Parathyroid adenoma (tissue), 2 donors: ENCODE measurements around the gene CSKMT.
A peak's percentile ranks its signal among the peaks of the same experiment; 100 is the strongest.
"Not testable (repeated sequence)": the region's sequence is repeated elsewhere in the genome, so short reads cannot be mapped to it uniquely, and the experiment has no call there.

ENCODE experiments used
- H2AFZ ChIP-seq: fragments of 300-600 bp; sonication (generic); one replicate; pipeline ENCODE4 v1.7.0; 2017; ENCODE audit warnings: antibody characterized with exemption, mild to moderate bottlenecking
- H3K27ac ChIP-seq: fragments of 300-600 bp; sonication (generic); one replicate; pipeline ENCODE4 v1.7.0; 2017
- H3K27me3 ChIP-seq: fragments of 300-600 bp; sonication (generic); one replicate; pipeline ENCODE4 v1.7.0; 2017; ENCODE audit warnings: low read length; ENCODE audit not compliant: control insufficient read depth, insufficient read depth
- H3K36me3 ChIP-seq: fragments of 300-600 bp; sonication (generic); one replicate; pipeline ENCODE4 v1.7.0; 2017; ENCODE audit warnings: low read length; ENCODE audit not compliant: control insufficient read depth, insufficient read depth
- H3K4me1 ChIP-seq: fragments of 300-600 bp; sonication (generic); one replicate; pipeline ENCODE4 v1.7.0; 2017; ENCODE audit warnings: control low read depth
- H3K4me2 ChIP-seq: fragments of 300-600 bp; sonication (generic); one replicate; pipeline ENCODE4 v1.7.0; 2017; ENCODE audit warnings: low read length
- H3K4me3 ChIP-seq: fragments of 300-600 bp; sonication (generic); one replicate; pipeline ENCODE4 v1.7.0; 2017; ENCODE audit warnings: low read depth, low read length
- H3K79me2 ChIP-seq: fragments of 300-600 bp; sonication (generic); one replicate; pipeline ENCODE4 v1.7.0; 2017; ENCODE audit warnings: control low read depth
- H3K9ac ChIP-seq: fragments of 300-600 bp; sonication (generic); one replicate; pipeline ENCODE4 v1.7.0; 2017; ENCODE audit warnings: mild to moderate bottlenecking
- H3K9me3 ChIP-seq: fragments of 300-600 bp; sonication (generic); one replicate; pipeline ENCODE4 v1.7.0; 2017; ENCODE audit warnings: low read length; ENCODE audit not compliant: control insufficient read depth
- CTCF ChIP-seq: fragments of 300-600 bp; sonication (generic); IDR thresholded peaks from one replicate; pipeline ENCODE4 v1.7.0; 2017; ENCODE audit warnings: antibody characterized with exemption, mild to moderate bottlenecking
- donor health status: primary hyperparathyroidism.

CSKMT gene

GRCh38 chr11:62687508-62688396, 22.6 kb downstream of the CSKMT start:
- Histone ChIP-seq H3K4me2 (no peak overlapping the region), H3K9me3 (no peaks in the 10 kb centered on the region), H2AFZ (no peak overlapping the region), H3K4me3 (no peak overlapping the region), H3K27me3 (no peaks in the 10 kb centered on the region), H3K9ac (no peak overlapping the region), H3K36me3 (no peaks in the 10 kb centered on the region), H3K79me2 (no peaks in the 10 kb centered on the region), H3K4me1 (no peaks in the 10 kb centered on the region), H3K27ac (no peak overlapping the region)
- TF ChIP-seq CTCF, result no peak

- H3K27ac ChIP-seq, result no peak overlapping the region
- no peak overlapping the region for H3K4me2 ChIP-seq
- no peaks in the 10 kb centered on the region for H3K79me2 ChIP-seq
- H3K9ac ChIP-seq, result no peak overlapping the region
- no peaks in the 10 kb centered on the region for H3K4me1 ChIP-seq
- H3K36me3 ChIP-seq, result no peaks in the 10 kb centered on the region
- H2AFZ ChIP-seq, result no peak overlapping the region
- H3K4me3 ChIP-seq, result no peak overlapping the region
- H3K9me3 ChIP-seq, result no peaks in the 10 kb centered on the region
- no peak for TF ChIP-seq CTCF
- H3K27me3 ChIP-seq, result no peaks in the 10 kb centered on the region
Measured at GRCh38 chr11:62688491-62688890, 23.4 kb downstream of the CSKMT start.

- no peaks in the 10 kb centered on the region for H3K27me3 ChIP-seq
- no peak within 1 kb of the TSS for H3K9ac ChIP-seq
- no peaks in the 10 kb centered on the region for H3K36me3 ChIP-seq
- H3K79me2 ChIP-seq, result no peaks in the 10 kb centered on the region
- H3K9me3 ChIP-seq, result no peaks in the 10 kb centered on the region
- no peak for TF ChIP-seq CTCF
- no peak within 1 kb of the TSS for H3K4me3 ChIP-seq
- no peak within 1 kb of the TSS for H3K4me2 ChIP-seq
- H2AFZ ChIP-seq, result no peak within 1 kb of the TSS
- no peaks in the 10 kb centered on the region for H3K4me1 ChIP-seq
- H3K27ac ChIP-seq, result no peak within 1 kb of the TSS
Measured at GRCh38 chr11:62689421-62690183, 24.5 kb downstream of the CSKMT start, which contains the start of gene LRRN4CL. Gene LRRN4CL, minus strand, starts transcription at chr11:62689530. Its CDS starts 1,022 bp downstream, at chr11:62688508.

- H3K4me3 ChIP-seq, H3K27me3 ChIP-seq, H3K9me3 ChIP-seq, H3K79me2 ChIP-seq, H3K9ac ChIP-seq, H3K27ac ChIP-seq, H3K4me1 ChIP-seq, H3K36me3 ChIP-seq, H2AFZ ChIP-seq, H3K4me2 ChIP-seq: not testable (repeated sequence)
Measured at GRCh38 chr11:62693624-62694023, 28.5 kb downstream of the CSKMT start.

DNA sequence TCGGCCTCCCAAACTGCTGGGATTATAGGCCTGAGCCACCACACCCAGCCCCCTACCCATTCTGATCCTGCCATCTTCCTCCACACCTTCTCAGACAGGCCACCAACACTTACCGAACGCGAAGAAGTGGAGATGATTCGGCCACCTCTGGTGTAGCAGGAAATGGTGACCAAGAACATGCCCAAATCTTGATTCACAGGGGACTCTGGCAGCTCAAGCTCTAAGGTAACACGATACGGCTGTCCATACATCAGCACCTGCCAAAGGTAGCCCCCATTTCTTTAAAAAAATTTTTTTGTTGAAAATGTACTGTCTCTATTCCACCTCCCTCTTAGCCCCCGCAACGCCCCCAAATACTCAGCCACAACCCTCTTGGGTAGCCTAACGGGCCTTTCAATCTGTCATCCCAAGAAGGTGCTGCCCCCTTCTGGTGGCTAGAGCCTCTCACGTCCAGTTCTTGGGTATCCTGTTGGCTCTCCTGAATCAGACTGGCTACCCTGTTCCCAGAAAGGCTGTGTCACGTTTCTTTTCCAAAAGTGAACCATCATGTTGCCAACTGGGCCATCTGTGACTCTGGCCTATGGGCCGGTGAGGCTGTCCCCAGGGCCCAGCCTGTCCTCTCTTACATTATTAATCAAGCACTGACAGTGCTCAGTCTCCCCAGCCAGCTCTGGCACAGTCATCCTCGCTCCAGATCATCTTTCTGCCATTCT, 29.5 kb downstream of the CSKMT start:
- Histone ChIP-seq H3K4me1 (no peaks in the 10 kb centered on the region), H3K4me3 (no peak overlapping the region), H3K4me2 (no peak overlapping the region), H3K79me2 (peaks cover 3% of the 10 kb centered on the region), H3K9me3 (no peaks in the 10 kb centered on the region), H3K27me3 (no peaks in the 10 kb centered on the region), H2AFZ (no peak overlapping the region), H3K36me3 (no peaks in the 10 kb centered on the region), H3K9ac (no peak overlapping the region), H3K27ac (no peak overlapping the region)
- peak; percentile 56 for TF ChIP-seq CTCF
